GM12878 (cell line): Measurements from ENCODE around the gene PDLIM5. TPM values are rescaled to one million over a fixed set of nuclear protein-coding genes. Genes with fewer than 3 reads are reported as not detected.

Experiments used
- EP300 ChIP-seq, 2 experiments: fragments of 150-350 bp in 1 of 2; IDR thresholded peaks; 2 replicates each; pipeline ENCODE4 v1.6.1; 2011 to 2012; ENCODE audit warnings: low read depth in 2 of 2, low read length in 2 of 2, borderline replicate concordance in 1 of 2, improper control_type of control experiment in 1 of 2, inconsistent platforms in 1 of 2; ENCODE audit not compliant: control insufficient read depth in 1 of 2
- SMC3 ChIP-seq: IDR thresholded peaks from 2 replicates; pipeline ENCODE4 v1.6.1; 2011; ENCODE audit warnings: low read length, improper control_type of control experiment, borderline replicate concordance
- ZNF24 ChIP-seq: fragments of 450-650 bp; IDR thresholded peaks from 2 replicates; pipeline ENCODE4 v1.6.1; 2017; ENCODE audit warnings: antibody characterized with exemption, mild to moderate bottlenecking
- polyA plus RNA-seq, 11 experiments: library from polyadenylated mRNA; depleted of rRNA in 4 of 11; unstranded in 6 of 11; stranded (reverse) in 5 of 11; fragments of >200 nt; fragmentation: Nextera tagmentation in 4 of 11; fragmentation: Illumina TruSeq in 1 of 11; extraction: Ambion mirVana in 4 of 11; extraction: Trizol in 1 of 11; gene quantifications; 1 replicate in 1 of 11; 2 replicates in 10 of 11; pipeline versions ENCODE4 v1.2.1 to v1.2.3, GENCODE V29; 2011 to 2016; ENCODE audit warnings: inconsistent platforms in 2 of 11, missing spikeins in 2 of 11, low read depth in 1 of 11
- total RNA-seq, 4 experiments: library from RNA; depleted of rRNA in 3 of 4; stranded (reverse); fragments of >200 nt in 3 of 4; fragmentation: Illumina TruSeq in 1 of 4; extraction: Trizol in 1 of 4; gene quantifications; 2 replicates each; pipeline versions ENCODE4 v1.2.1 to v1.2.3, GENCODE V29; 2013 to 2021
- TF ChIP-seq, protein P1 (sequence below): IDR thresholded peaks from 2 replicates; pipeline ENCODE4 v1.6.1; 2012; ENCODE audit warnings: low read length, inconsistent platforms
- TF ChIP-seq, protein P2 (sequence below): IDR thresholded peaks from 2 replicates; pipeline ENCODE4 v1.6.1; 2011; ENCODE audit warnings: mild to moderate bottlenecking, low read depth, low read length, moderate library complexity; ENCODE audit not compliant: insufficient replicate concordance

PDLIM5 gene
- total and polyA plus RNA-seq, 10 of the 15 experiments (the other 5 are each of a cell fraction or from before 2014, with no cell fraction given) = 10.0 to 52.9 (median 20.7) TPM

DNA sequence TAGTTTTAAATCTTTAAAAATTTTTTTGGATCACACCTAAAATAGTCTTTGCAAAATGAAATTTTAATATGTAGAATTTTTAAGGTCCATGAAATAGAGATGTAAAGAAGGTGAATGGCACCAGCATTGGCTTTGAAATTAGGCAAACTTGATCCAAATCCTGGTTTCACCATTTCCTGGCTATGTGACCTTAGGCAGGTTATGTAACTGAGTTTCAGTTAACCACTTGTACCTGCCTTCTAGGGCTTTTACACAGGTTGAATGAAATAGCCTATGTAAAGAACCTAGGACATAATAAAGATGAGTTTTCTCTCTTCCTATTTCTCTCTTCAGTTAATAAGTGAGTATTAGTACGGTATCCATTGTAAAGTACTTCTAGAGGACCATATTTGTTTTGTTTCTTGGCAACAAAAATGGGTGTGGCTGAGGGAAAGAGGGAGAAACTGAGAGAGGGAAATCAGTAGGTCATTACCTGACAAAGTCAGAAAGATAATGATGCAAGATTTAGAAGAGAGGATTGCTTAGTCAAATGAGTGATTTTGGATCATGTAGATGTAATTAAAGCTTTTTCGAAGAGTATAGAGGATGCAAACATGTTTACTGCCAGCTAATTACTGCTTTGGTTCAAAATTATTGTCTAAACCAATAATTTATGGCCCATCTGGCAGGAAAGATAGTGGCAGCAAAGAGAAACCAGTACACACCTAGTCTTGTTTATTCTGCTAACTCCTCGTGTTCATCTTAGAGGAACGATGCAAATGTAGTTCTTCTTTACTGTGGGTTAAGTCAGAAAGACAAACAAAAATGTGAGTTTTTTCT, 81.9 kb downstream of the PDLIM5 start (continued):
- TF ChIP-seq, protein P1, sequence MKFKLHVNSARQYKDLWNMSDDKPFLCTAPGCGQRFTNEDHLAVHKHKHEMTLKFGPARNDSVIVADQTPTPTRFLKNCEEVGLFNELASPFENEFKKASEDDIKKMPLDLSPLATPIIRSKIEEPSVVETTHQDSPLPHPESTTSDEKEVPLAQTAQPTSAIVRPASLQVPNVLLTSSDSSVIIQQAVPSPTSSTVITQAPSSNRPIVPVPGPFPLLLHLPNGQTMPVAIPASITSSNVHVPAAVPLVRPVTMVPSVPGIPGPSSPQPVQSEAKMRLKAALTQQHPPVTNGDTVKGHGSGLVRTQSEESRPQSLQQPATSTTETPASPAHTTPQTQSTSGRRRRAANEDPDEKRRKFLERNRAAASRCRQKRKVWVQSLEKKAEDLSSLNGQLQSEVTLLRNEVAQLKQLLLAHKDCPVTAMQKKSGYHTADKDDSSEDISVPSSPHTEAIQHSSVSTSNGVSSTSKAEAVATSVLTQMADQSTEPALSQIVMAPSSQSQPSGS = no peak
- TF ChIP-seq, protein P2, sequence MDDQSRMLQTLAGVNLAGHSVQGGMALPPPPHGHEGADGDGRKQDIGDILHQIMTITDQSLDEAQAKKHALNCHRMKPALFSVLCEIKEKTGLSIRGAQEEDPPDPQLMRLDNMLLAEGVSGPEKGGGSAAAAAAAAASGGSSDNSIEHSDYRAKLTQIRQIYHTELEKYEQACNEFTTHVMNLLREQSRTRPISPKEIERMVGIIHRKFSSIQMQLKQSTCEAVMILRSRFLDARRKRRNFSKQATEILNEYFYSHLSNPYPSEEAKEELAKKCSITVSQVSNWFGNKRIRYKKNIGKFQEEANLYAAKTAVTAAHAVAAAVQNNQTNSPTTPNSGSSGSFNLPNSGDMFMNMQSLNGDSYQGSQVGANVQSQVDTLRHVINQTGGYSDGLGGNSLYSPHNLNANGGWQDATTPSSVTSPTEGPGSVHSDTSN = no peak
- no peak for TF ChIP-seq ZNF24
- no peak for TF ChIP-seq EP300 (IDR thresholded peaks at IDR 0.05; ENCODE audit: borderline replicate concordance in 1 of 2, control insufficient read depth in 1 of 2, low read depth in 2 of 2, low read length in 2 of 2)
- TF ChIP-seq SMC3 = no peak
